GM21723 (cell line): ENCODE measurements around the gene CNOT3.
"Not testable (repeated sequence)": the region's sequence is repeated elsewhere in the genome, so short reads cannot be mapped to it uniquely, and the experiment has no call there.

Source experiments
- ATAC-seq: cut with Tn5 transposase; IDR thresholded peaks from one replicate; pipeline ENCODE4 v1.9.1; 2021; ENCODE audit warnings: mild to moderate bottlenecking, moderate library complexity; ENCODE audit not compliant: unreplicated experiment

Gene CNOT3

DNA sequence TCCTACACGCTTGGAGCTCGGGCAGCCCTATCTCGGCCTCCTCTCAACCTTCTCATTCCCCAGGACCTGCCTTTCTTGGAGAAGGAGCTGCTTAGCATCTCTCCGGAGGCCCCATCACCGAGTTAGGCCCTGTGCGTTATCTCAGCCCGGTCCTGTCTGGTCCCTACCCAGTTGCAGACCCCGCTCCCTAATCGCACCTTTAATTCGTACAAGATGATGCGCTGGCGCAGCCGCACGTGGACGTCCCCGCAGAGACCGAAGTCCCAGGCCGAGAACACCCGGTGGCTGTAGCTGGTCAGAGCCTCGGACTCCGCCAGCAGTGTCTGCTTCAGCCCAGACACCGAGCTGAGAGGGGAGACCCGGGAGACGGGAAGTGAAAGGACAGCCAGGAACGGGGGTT lies 27.7 kb downstream of the CNOT3 start:
- no peak for ATAC-seq

DNA sequence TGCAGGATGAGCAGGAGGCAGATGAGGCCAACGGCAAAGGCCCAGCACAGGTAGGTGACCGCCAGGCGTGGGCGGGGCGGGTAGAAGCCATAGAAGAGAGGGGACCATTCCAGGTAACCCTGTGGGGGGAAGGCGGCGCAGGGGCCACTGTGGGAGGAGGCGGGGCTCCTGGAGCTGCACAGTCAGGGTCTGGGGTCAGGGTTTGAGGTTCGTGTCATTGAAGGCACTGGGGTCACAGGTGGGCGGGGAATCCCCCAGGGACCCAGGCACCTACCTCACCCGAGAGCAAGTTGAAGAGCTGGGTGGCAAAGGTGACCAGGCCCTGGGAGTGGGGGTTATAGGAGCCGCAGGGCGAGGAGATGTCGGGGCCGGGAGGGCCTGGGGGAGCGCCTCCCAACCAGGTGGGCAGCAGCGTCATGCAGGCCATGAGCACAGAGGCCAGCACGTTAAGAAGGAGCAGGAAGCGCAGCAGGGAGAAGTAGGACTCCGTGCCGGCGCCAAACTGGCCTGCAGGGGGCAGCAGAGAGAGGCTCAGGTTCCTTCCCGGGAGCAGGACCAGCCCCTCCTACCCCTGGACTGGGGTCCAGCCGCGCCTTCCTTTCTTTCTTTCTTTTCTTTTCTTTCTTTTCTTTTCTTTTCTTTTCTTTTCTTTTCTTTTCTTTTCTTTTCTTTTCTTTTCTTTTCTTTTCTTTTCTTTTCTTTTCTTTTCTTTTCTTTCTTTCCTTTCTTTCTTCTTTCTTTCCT lies 30.8 kb downstream of the CNOT3 start:
- peak; percentile 78 for ATAC-seq

DNA sequence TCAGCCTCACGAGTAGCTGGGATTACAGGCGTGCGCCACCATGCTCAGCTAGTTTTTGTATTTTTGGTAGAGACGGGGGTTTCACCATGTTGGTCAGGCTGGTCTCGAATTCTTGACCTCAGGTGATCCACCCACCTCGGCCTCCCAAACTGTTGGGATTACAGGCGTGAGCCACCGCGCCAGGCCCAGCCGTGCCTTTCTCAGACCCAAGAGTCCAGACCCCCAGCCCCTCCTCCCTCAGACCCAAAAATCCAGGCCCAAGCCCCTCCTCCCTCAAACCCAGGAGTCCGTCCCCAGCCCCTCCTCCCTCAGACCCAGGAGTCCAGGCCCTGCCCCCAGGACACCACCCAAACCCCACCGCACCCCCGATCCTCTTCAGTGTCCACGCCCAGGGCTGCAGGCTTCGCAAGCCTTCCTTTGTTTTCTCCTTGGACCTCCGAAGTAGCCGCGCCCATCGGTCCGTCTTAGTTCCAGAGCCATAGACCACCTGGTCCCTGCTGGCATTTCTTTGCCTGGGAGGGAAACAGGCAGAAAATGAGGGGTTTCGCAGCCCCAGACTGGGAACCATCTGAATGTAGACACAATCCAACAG lies 31.7 kb downstream of the CNOT3 start:
- ATAC-seq = no peak

DNA sequence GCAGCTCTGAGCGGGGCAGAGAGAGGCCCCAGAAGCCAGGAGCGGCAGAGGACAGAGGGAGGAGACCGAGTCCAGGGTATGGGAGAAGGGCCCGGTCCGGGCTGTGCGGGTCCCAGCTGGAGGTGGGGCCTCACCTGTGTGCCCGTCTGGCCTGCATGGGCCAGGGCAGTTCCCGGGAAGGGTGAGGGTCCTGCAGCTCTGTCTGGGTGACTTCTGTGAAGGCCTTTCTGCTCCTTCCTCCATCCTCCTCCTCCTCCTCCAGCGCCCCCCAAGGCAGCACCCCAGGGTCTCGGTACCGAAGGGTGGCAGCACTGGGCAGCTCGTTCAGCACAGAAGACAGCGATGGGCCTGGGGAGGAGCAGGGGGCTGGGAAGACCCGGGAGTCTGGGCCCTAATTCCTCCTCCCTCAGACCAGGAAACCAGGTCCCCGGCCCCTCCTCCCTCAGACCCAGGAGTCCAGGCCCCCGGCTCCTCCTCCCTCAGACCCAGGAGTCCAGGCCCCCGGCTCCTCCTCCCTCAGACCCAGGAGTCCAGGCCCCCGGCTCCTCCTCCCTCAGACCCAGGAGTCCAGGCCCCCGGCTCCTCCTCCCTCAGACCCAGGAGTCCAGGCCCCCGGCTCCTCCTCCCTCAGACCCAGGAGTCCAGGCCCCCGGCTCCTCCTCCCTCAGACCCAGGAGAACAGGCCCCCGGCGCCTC lies 34.3 kb downstream of the CNOT3 start:
- not testable (repeated sequence) for ATAC-seq

DNA sequence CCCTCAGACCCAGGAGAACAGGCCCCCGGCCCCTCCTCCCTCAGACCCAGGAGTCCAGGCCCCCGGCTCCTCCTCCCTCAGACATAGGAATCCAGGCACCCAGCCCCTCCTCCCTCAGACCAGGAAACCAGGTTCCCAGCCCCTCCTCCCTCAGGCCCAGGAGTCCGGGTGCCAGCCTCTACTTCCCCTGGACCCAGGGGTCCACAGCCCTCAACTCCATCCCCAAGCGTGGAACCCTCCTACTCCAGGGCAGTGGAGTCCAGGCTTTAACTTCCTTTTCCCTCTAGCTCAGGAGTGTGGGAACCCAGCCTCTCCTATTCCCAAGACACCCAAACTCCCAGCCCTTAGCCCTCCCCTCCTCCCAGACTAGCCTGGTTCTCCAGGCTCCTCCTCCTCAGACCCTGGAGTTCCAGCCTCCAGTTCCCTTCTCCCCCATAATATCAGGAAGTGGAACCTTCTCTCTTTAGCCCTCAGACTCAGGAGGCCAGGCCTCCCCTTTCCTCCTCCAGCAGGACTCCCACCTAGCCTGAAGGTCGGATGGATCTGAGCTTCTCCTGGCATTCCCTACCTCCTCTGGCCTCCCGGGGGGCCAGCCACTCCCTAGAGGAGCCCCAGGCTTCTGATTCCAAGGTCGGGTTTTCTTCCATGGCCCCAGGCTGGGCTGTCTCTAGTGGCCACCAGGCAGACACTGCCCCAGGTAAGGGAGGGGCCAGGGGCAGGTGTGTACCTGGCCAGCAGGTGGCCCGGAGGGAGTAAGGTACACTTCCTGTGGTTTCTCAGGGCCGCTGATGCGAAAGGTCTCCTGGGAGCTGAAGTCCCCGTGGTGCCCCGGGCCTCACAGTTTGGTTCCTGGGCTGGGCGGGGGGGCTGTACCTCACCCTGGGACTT lies 35.2 kb downstream of the CNOT3 start, which contains the start of gene TMC4:
Gene TMC4 (minus strand): TSS at position 690 of the 888 bp plus-strand sequence. CDS start 43 bp downstream, at position 647.
- ATAC-seq = no peak

DNA sequence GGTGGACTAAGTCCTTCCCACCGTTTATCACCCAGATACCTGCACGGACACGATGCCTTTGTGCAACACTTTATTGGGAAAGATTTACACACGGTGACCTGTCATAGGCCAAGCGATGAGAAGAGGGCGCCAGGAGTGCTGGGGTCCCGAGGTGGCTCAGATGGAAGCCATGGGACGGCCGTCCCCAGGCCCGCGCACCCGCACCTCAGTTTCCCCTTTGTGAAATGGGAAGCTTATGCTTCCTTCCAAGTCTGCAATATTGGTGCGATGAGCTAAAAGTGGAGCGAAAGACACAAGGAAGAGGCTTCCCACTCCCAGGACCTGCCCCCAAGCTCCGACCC lies 35.8 kb downstream of the CNOT3 start:
- no peak for ATAC-seq

DNA sequence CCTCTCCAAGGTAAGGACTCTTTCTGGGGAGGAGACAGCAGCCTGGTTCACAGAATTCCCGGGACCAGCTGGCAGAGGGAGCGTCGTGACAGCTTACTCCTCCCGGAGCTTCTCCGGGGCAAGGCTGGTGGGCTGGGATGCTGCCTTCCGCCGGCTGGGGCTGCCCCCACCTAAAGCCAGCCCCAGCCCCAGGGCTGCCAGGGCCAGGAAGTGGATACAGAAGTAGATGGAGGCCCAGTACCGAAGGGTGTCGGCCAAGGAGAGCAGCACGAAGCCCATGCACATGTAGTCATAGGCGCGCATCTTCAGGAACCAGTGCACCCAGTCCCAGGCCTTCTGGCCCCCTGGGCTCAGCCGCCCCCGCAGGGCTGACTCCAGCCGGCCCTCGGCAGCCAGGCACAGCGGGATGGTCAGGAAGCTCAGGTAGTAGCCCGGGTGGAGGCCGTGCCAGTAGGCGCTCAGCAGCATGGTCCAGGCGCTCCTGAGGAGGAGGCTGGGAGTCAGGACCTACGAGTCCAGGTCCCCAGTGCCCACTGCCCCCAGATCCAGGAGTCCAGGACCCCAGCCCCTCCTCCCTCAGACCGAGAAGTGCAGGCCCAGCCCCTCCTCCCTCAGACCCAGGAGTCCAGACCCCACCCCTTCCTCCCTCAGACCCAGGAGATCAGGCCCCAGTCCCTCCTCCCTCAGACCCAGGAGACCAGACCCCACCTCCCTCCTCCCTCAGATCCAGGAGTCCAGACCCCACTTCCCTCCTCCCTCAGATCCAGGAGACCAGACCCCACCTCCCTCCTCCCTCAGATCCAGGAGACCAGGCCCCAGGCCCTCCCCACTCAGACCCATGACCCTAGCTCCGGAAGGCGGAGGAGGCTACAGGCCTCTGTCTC lies 36.6 kb downstream of the CNOT3 start:
- no peak for ATAC-seq

DNA sequence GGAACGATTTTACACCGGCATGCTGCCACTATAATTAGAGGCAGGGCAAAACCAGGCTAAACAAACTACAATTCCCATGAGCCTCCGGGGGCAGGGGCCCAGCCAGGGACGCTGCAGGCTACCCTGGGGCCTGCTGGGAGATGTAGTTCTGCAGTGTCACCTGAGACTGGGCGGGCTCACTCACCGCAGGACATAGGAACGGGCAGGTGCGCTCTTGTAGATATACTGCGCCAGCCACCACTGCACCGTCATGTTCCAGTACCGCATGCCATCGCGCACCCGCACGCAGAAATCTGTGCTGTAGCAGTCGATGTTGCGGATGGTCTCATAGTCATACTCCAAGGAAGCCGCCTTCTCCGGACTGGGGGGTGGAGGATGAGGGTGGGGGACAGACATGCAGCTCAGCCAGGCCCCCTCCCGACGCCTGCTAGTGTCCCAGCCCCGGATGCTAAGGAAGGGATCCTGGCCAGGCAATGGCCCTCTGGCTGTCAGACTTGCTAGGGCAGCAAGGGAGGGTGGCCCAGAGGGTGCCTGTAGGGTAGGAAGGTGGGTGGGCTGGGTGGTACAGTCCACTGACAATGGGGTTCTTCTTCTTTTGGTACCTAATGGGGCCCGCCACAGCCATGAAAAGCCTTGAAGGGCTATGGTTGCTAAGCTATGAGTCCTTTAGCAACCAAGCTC lies 41.2 kb downstream of the CNOT3 start:
- no peak for ATAC-seq

DNA sequence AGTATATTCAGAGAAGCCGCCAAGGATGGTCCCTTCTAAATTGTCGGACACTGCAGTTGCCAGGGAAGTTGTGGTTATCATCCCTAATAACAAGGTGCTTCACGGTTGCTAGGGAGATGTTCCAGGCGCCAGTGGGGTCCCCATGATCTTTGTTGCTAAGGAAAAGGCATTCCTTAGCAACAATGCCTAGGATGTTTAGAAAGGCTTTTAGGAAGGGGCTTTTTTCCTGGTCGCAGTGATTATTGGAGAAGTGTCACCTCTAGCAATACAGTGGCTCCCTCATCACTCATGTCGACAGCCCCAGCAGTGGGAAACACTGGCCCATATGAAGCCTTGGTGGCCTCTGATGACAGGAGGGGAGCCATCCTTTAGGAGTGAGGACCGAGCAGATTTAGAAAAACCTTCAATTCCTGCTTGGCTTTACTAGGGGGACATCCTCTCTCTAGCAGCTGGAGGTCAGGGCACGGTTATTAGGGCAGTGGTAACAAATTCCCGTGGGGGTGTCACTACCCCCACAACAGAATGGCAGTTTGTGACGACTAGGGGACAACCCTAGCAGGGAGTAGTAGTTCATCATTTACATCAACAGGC lies 41.8 kb downstream of the CNOT3 start:
- ATAC-seq = no peak

DNA sequence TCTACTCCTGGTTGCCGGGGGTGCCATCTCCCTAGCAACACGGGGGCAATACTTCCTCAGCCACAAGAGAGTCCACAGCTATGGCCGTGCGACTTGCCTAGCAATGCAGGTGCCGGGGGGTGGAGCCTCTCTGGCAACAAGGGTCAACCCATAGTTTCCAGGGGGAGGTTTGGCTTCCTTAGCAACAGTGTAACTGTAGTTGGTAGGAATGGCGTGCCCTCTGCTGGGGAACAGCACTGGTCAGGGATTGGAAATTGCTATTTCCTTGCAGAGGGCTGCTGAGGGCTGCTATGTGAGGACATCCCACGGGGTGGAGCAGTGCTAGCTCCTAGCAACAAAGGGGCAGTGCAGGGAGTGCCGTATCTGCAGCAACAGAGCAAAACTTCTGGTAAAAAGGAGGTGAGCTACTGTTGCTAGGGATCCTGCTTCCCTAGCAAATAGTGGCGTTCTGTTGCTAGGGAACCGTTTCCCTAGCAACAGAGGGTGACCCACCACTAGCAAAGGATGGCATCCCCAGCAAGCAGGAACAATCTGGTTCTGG lies 42.4 kb downstream of the CNOT3 start:
- ATAC-seq = no peak

DNA sequence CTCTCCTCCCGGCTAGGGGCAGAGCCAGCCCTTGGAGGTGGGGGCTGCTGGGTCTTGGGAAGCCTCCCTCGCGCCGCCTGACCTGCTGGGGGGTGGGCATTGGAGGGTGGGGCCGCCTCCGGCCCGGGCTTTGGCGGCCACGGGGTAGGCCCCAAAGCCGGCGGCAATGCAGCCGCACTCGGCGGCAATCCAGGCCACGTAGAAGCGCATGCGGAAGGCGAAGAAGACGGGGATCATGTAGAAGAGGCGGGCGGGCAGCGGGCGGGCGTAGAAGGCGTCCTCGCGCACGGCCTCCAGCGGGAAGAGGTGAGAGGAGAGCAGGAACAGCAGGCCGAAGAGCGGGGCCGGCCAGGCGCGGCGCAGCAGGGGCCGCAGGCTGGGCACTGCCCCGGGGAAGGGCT lies 43.1 kb downstream of the CNOT3 start:
- ATAC-seq = no peak

DNA sequence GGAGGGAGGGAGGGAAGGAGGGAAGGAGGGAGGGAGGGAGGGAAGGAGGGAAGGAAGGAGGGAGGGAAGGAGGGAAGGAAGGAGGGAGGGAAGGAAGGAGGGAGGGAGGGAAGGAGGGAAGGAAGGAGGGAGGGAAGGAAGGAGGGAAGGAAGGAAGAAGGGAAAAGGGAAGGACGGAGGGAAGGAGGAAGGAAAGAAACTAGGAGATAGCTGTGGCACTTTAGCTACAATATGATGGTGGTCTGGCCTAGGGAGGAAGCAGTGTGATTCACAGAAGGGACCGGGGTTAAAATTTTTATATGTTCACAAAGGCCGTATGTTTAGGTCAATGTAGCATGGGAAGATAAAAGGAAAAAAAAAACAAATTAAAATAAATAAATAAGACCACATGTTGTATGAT lies 44.3 kb downstream of the CNOT3 start:
- ATAC-seq = not testable (repeated sequence)

DNA sequence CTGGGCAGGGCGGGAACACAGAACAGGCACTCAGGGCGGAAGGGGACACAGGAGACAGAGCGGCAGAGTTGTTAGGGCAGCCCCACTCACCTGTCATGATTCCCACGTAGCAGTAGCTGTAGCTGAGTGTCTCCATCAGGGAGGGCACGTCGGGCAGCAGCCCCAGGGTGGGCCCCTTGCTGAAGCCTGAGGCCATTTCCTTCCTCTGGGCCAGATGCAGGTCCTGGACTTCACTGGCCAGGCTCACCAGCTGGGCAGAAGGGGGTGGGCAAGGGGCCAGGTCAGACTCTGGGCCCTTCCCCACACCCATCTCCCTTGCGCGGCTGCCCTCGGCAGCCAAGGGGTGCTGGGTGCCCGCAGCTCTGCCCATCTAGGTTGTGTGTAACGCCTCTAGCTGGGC lies 45.9 kb downstream of the CNOT3 start:
- ATAC-seq = no peak

DNA sequence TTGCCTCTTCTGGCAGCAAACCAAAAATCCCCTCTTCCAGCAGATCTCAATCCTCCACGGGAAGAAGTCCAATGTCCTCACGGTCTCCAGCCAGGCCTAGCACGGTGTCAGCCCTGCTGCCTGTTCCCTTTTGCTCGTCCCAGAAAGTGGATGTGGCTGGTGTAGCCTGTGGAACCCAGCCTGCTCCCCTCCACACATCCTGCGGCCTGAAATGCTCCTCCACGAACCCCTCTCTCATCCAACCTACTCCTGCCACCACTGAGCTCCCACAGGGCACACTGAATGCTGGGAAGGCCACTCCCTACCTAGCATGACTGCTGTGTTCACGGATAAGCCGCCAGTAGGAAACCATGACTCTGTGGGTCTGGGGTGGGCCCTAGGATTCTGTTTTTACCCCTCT lies 48.8 kb downstream of the CNOT3 start:
- ATAC-seq = no peak

DNA sequence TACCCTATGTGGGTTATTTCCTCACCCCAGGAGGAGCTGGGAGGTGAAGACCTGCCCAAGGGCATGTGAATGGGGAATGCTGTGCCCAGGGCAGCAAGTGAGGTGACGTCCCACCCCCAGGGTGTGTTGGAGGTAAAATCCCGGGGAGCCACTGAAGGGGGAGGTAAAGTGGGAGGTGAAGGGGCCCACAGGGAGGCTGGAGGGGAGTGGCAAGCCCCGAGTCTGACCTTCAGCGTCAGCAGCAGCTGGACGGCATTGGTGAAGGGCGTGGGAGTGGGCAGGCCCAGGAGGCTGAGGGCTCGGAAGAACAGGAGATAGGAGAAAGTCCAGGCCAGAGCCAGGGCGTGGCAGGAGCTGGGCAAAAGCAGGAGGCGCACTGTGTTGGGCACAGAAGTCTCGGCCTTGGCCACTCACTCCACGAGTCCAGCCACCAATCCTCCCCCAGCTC lies 49.4 kb downstream of the CNOT3 start:
- ATAC-seq = no peak

DNA sequence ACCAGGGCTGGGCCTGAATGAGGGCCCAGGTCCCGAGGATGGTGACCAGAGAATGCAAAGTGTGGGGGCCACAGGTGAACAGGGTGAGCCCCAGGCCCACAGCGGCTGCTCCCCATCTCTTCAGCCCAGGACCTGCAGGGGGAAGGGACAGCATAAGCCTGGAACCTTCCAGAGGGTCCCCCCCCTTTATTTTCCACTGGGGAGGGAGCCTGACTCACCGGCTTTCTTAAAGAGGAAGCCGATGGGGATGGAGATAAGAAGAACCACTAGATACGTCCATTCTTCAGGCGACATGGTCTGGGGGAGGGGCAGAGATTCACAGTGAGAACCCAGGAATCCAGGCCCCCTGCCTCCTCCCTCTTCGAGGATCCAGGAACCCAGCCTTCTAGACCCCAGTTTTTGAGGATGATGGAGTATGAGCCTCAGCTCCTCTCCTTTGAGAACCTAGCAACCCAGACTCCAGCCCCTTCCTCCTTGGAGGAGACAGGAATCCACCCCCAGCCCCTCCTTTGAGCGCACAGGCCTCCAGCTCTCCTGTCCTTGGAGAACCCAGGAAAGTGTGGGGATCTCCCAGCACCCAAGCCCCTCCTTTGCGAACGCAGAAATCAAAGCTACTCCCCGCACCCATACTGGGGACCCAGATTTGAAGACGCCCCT lies 50.8 kb downstream of the CNOT3 start:
- no peak for ATAC-seq

DNA sequence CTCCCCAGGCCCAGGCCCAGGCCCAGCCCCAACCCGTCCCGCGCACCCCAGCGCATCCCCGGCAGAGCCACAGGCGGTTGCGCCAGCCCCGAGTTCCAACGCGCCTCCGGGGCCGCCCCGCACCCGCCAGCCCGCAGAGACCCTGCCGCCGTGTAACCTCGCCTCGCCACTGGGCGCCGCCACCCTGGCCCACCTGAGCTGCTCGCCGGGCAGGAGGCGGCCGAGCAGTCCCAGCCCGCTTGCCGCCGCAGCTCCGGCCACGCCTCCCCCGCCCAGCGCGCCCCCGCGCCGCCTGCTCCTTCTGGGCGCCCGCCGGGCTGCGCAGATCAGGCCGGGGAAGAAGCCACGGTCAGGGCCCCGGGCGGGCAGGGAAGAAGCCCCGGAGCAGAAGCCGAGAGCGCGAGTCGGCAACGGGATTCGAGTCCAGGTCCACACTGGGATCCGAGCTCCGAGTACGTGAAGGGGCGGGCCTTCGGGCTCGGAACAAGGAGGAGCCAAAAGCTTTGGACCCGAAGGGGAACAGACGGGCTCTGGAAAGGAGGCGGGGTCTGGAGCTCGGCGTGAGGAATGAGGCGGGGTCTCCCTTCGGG lies 51.7 kb downstream of the CNOT3 start, which contains the start of gene MBOAT7:
Gene MBOAT7 (minus strand): TSS at position 436 of the 590 bp plus-strand sequence. CDS start 1,072 bp downstream, outside the sequence.
- peak; percentile 25 for ATAC-seq
